HG03457 (cell line): ENCODE measurements around the gene SCYL1.

ENCODE experiments used
- ATAC-seq: cut with Tn5 transposase; IDR thresholded peaks from one replicate; pipeline ENCODE4 v1.9.1; 2021; ENCODE audit warnings: moderate number of reproducible peaks; ENCODE audit not compliant: unreplicated experiment

SCYL1 gene

GRCh38 chr11:65551572-65552387 is 26.9 kb downstream of the SCYL1 start:
- no peak for ATAC-seq

GRCh38 chr11:65552388-65552951 is 27.6 kb downstream of the SCYL1 start:
- no peak for ATAC-seq

GRCh38 chr11:65553301-65554001 is 28.6 kb downstream of the SCYL1 start:
- ATAC-seq = no peak

GRCh38 chr11:65554057-65554818 is 29.4 kb downstream of the SCYL1 start:
- no peak for ATAC-seq

GRCh38 chr11:65554842-65555430 is 30.1 kb downstream of the SCYL1 start:
- ATAC-seq = no peak

- no peak for ATAC-seq
Observed at GRCh38 chr11:65555693-65556231, 30.9 kb downstream of the SCYL1 start.

GRCh38 chr11:65556470-65557279 is 31.8 kb downstream of the SCYL1 start:
- ATAC-seq = no peak

- no peak for ATAC-seq
Observed at GRCh38 chr11:65557280-65558001, 32.6 kb downstream of the SCYL1 start.

- no peak for ATAC-seq
Observed at GRCh38 chr11:65558002-65558929, 33.4 kb downstream of the SCYL1 start, which contains the start of gene LTBP3. Gene LTBP3, minus strand, starts transcription at chr11:65558359. Its CDS starts 400 bp downstream, at chr11:65557959.

GRCh38 chr11:65558930-65559509 is 34.1 kb downstream of the SCYL1 start:
- ATAC-seq = no peak

GRCh38 chr11:65559535-65559934 is 34.7 kb downstream of the SCYL1 start:
- ATAC-seq = no peak

GRCh38 chr11:65559951-65560537 is 35.2 kb downstream of the SCYL1 start:
- ATAC-seq = no peak

- no peak for ATAC-seq
Observed at GRCh38 chr11:65560555-65561418, 35.9 kb downstream of the SCYL1 start.

- ATAC-seq = no peak
Observed at GRCh38 chr11:65562020-65562419, 37.1 kb downstream of the SCYL1 start.

GRCh38 chr11:65562788-65563187 is 37.9 kb downstream of the SCYL1 start:
- no peak for ATAC-seq

- ATAC-seq = no peak
Observed at GRCh38 chr11:65563601-65564000, 38.7 kb downstream of the SCYL1 start.
